ENCODE measurements around the gene MAP3K4. TPM values are rescaled to one million over a fixed set of nuclear protein-coding genes. Genes with fewer than 3 reads are reported as not detected.
A peak's percentile ranks its signal among the peaks of the same experiment; 100 is the strongest.

MAP3K4 gene
- total RNA-seq, 1 donor from 2014 or later, result 41.2 TPM

- Mint-ChIP-seq H3K4me1 (ENCODE audit: unreplicated experiment) (peaks cover 4% of the 10 kb centered on the region), H3K27ac (ENCODE audit: unreplicated experiment) (no peak overlapping the region)
Observed at GRCh38 chr6:161061576-161061975, 70.0 kb downstream of the MAP3K4 start.

GRCh38 chr6:161064915-161065314, 73.3 kb downstream of the MAP3K4 start:
- peaks cover 3% of the 10 kb centered on the region for H3K27me3 Mint-ChIP-seq (ENCODE audit: unreplicated experiment)
- no peak overlapping the region for H3K4me3 Mint-ChIP-seq (ENCODE audit: unreplicated experiment)
- TF ChIP-seq CTCF (IDR thresholded peaks at IDR 0.05; ENCODE audit: unreplicated experiment), result no peak
- peaks cover 4% of the 10 kb centered on the region for H3K4me1 Mint-ChIP-seq (ENCODE audit: unreplicated experiment)
- H3K9me3 Mint-ChIP-seq (ENCODE audit: unreplicated experiment), result peaks cover 4% of the 10 kb centered on the region
- no peak overlapping the region for H3K27ac Mint-ChIP-seq (ENCODE audit: unreplicated experiment)
- no peak for DNase-seq (ENCODE audit: low spot score)
- H3K36me3 Mint-ChIP-seq (ENCODE audit: low read depth, unreplicated experiment), result peaks cover 9% of the 10 kb centered on the region

More at GRCh38 chr6:161061576-161061975, 70.0 kb downstream of the MAP3K4 start:
- Mint-ChIP-seq H3K36me3 (ENCODE audit: low read depth, unreplicated experiment) (peaks cover 9% of the 10 kb centered on the region), H3K27me3 (ENCODE audit: unreplicated experiment) (peaks cover 3% of the 10 kb centered on the region), H3K4me3 (ENCODE audit: unreplicated experiment) (no peak overlapping the region), H3K9me3 (ENCODE audit: unreplicated experiment) (peaks cover 4% of the 10 kb centered on the region)
- DNase-seq (ENCODE audit: low spot score), result no peak
- no peak for TF ChIP-seq CTCF (IDR thresholded peaks at IDR 0.05; ENCODE audit: unreplicated experiment)

GRCh38 chr6:161066511-161066910, 74.9 kb downstream of the MAP3K4 start:
- Mint-ChIP-seq H3K4me1 (ENCODE audit: unreplicated experiment) (peaks cover 4% of the 10 kb centered on the region), H3K27me3 (ENCODE audit: unreplicated experiment) (peaks cover 3% of the 10 kb centered on the region), H3K27ac (ENCODE audit: unreplicated experiment) (peak overlapping the region; percentile 9), H3K4me3 (ENCODE audit: unreplicated experiment) (no peak overlapping the region), H3K36me3 (ENCODE audit: low read depth, unreplicated experiment) (peaks cover 9% of the 10 kb centered on the region), H3K9me3 (ENCODE audit: unreplicated experiment) (peaks cover 4% of the 10 kb centered on the region)
- TF ChIP-seq CTCF (IDR thresholded peaks at IDR 0.05; ENCODE audit: unreplicated experiment), result no peak
- DNase-seq (ENCODE audit: low spot score), result no peak

- no peak overlapping the region for H3K4me3 Mint-ChIP-seq (ENCODE audit: unreplicated experiment)
- peaks cover 9% of the 10 kb centered on the region for H3K36me3 Mint-ChIP-seq (ENCODE audit: low read depth, unreplicated experiment)
- H3K4me1 Mint-ChIP-seq (ENCODE audit: unreplicated experiment), result peaks cover 4% of the 10 kb centered on the region
- TF ChIP-seq CTCF (IDR thresholded peaks at IDR 0.05; ENCODE audit: unreplicated experiment), result no peak
- peaks cover 3% of the 10 kb centered on the region for H3K27me3 Mint-ChIP-seq (ENCODE audit: unreplicated experiment)
- H3K9me3 Mint-ChIP-seq (ENCODE audit: unreplicated experiment), result peaks cover 4% of the 10 kb centered on the region
- DNase-seq (ENCODE audit: low spot score), result no peak
- no peak overlapping the region for H3K27ac Mint-ChIP-seq (ENCODE audit: unreplicated experiment)
Observed at GRCh38 chr6:161067749-161068148, 76.2 kb downstream of the MAP3K4 start.

GRCh38 chr6:161068321-161068741, 76.8 kb downstream of the MAP3K4 start:
- Mint-ChIP-seq H3K36me3 (ENCODE audit: low read depth, unreplicated experiment) (peaks cover 9% of the 10 kb centered on the region), H3K9me3 (ENCODE audit: unreplicated experiment) (peaks cover 4% of the 10 kb centered on the region), H3K27ac (ENCODE audit: unreplicated experiment) (no peak overlapping the region), H3K27me3 (ENCODE audit: unreplicated experiment) (peaks cover 3% of the 10 kb centered on the region), H3K4me3 (ENCODE audit: unreplicated experiment) (no peak overlapping the region), H3K4me1 (ENCODE audit: unreplicated experiment) (peaks cover 4% of the 10 kb centered on the region)
- no peak for TF ChIP-seq CTCF (IDR thresholded peaks at IDR 0.05; ENCODE audit: unreplicated experiment)
- DNase-seq (ENCODE audit: low spot score), result no peak
